NCI-H69 (cell line): ENCODE measurements around the gene ATP1A2.

ENCODE experiments used
- DNase-seq: peaks from one replicate; lab custom pipeline; 2025; lab: John Stamatoyannopoulos, UW

Gene ATP1A2

DNA sequence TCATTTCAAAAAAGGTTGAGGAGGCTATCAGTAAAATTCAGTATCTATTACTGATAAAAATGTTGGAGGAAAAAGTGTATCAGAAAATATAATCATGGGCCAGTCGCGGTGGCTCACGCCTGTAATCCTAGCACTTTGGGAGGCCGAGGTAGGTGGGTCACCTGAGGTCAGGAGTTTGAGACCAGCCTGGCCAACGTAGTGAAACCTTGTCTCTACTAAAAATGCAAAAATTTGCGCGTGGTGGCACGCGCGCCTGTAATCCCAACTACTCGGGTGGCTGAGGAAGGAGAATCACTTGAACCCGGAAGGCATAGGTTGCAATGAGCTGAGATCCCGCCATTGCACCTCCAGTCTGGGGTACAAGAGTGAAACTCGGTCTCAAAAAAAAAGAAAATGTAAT lies 30.5 kb downstream of the ATP1A2 start:
- no peak for DNase-seq

DNA sequence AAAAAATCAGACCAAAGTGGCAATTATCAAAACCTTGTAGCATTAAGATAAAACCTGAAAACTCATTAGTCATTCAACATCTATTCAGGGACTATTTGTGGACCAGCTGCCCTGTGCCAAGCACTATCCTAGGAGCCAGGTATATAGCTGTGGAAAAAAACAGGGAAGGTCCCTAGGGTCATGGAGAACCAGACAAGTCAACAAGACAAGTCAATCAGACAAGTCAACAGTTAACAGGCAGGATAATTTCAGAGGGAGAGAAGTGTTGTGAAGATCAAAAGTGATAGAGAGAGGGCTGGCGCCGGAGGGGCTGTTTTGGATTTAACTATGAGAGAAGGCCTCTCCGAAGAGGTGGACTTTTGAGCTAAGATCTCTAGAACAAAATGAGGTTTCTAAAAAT lies 32.6 kb downstream of the ATP1A2 start:
- peak; percentile 61 for DNase-seq

DNA sequence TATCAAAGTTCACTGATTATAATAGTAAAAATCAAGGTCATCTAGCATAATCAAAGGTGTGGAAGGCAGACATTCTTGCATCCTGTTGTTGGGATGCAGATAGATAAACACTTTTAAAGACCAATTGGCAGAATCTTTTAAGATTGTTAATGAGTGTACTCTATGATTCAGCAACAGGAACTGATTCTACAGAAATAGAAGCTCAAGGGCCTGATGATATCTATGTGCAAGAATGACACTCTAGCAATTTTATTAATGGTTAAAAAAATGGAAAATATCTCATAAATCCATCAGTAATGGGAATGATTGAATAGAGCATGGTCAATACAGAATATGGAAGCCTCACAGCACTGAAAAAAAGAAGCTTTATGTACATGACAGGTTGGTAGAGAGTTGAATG lies 33.7 kb downstream of the ATP1A2 start:
- no peak for DNase-seq

DNA sequence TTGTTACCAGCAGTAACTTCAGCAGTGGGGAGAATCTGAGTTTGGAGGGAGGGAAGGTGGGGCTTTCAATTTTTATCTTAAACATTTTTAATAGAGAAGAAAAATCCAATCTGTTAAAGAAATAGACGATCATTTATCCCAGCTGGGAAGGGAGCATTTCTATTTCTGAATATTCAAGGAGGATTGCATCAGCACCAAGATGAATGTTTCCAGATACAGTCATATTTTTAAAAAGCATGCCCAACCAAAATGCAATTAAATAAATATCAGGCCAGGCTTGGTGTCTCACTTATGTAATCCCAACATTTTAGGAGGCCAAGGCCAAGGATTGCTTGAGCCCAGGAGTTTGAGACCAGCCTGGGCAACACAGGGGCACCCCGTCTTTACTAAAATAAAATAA lies 34.2 kb downstream of the ATP1A2 start:
- DNase-seq: no peak

DNA sequence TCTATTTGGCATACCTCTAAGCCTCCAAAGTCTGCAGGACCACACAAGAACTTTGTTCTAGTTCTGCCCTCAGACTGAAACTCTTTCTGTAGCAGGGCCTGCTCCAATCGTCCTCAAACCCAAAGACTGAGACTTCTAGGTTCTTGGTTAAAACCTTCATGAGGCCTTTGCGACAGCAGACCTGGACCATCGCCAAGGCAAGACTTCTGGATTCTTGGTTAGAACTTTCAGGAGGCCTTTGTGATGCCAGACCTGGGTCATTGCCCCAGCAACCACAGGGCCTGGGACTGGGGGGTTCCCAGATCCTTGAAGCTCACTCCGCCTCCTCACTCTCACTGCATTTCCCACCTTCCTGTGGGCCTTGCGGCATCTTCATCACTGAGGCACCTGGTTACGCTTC lies 35.7 kb downstream of the ATP1A2 start, which contains the start of gene ATP1A4:
Gene ATP1A4 (plus strand): TSS at position 301 of the 400 bp plus-strand sequence. CDS start 438 bp downstream, outside the sequence.
- DNase-seq: no peak

DNA sequence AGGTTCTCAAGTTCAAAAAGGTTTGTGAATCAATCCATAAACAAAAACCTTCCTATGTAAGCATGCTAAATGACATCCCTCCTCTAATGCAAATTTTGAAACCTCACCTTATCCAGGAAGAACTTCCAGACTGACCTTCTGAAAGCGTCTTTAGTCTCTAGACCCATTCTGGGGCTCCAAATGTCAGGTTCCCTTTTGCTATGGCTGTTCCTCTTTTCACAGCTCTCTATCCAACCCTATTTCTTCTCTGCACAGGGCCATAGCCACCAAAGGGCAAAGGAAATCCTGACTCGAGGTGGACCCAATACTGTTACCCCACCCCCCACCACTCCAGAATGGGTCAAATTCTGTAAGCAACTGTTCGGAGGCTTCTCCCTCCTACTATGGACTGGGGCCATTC lies 39.2 kb downstream of the ATP1A2 start:
- no peak for DNase-seq

DNA sequence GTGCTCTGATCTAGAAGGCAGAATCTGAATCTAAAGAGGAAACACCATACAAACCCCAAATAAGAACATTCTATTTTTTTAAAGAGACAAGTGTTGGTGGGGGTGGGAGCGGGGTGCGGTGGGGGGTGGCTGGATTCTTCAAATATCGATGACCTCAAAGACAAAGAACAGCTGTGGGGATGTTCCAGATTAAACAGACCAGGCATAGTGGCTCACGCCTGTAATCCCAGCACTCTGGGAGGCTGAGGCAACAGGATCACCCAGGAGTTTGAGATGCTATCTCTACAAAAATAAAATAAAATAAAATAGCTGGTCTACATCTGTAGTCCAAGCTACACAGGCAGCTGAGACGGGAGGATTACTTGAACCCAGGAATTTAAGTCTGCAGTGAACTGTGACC lies 40.8 kb downstream of the ATP1A2 start:
- no peak for DNase-seq

DNA sequence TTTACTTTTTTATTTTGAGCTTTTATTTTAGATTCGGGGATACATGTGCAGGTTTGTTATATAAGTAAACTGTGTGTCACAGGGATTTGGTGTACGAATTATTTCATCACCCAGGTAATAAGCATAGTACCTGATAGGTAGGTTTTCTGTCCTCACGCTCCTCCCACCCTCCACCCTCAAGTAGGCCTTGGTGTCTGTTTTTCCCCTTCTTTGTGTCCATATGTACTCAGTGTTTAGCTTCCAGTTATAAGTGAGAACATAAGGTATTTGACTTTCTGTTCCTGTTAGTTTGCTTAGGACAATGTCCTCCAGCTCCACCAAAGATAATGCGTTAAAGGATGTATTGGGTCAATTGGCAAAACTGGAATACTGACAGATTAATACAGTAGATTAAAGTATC lies 41.6 kb downstream of the ATP1A2 start:
- DNase-seq: no peak

DNA sequence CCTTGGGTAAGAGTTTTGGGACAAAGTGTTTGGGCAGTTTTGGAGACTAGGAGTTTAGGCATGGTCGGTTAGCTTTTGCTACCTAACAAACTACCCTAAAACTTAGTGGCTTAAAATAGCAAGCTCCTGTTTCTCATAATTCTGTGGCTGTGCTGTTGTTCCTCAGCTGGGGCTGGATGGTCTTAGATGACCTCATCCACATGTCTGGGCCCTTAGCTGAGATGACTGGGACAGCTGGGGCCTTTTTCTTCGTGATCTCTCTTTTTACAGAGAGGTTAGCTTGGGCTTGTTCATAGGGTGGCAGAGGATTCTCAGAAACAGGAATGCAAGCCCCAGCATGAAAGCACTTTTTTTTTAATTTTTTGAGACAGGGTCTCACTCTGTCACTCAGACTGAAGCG lies 42.5 kb downstream of the ATP1A2 start:
- DNase-seq: no peak

DNA sequence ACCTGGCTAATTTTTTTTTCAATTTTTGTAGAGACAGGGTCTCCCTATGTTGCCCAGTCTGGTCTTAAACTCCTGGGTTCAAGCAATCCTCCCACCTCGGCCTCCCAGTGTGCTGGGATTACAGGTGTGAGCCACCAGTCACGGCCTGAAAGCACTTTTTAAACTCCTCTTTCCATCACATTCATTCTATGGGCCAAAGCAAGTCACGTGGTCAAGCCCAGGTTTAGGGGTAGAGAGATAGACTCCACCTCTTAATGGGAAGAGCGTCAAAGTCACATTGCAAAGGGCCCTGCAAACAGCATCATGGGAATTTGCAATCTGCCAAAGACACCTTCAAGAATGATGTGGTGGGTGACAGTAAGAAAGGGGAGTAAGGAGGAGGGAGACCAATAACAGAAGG lies 43.0 kb downstream of the ATP1A2 start:
- DNase-seq: no peak

DNA sequence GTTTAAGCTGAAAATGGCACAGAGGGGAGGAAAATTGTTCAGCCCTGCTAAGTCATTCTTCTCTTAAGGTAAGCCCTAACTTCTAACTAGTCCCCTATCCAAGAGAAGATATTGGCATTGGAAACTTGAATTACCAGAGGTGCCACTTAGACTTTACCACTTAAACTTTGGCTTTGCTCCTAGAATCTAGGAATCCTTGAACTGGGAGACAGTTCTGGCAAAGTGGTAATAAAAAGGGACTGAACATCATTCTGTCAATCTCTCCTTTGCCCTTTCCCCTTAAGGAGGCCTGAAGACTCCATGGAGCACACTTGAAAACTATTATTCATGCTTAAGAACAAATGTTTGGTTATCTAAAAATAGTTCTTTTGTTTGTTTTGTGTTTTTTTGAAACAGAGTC lies 44.3 kb downstream of the ATP1A2 start:
- DNase-seq: no peak

DNA sequence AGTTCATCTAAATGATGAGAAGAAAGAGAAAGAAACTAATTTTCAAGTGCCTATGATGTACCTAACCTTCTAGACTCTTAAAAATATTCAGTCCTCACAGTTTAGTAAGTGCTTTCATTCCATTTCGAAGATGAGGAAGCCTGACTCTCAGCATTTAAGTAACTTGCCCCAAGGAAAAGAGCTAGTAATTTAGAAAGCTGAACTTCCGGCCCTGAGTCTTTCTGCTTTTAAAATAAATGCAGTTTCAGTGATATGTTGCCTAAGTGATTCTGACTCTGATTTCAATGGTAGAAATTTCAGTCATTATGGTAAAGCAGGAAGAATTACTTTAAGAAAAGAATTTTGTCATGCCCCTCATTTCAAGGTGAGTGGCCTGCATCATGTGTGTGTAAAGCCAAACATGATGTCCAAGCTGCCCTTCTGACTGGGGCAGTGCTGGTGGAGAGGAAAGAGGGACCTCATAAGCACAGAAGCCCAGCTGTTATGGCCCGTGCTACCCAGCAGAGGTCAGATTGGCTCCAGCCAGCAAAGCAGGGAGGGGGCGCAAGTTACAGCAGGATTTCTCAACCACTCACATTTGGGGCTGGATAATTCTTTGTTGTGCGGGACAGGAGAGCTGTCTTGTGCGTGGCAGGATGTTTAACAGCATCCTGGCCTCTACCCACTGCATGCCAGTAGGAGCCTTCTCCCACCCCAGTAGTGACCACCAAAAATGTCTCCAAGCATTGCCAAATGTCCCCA lies 46.6 kb downstream of the ATP1A2 start:
- peak; percentile 59 for DNase-seq

DNA sequence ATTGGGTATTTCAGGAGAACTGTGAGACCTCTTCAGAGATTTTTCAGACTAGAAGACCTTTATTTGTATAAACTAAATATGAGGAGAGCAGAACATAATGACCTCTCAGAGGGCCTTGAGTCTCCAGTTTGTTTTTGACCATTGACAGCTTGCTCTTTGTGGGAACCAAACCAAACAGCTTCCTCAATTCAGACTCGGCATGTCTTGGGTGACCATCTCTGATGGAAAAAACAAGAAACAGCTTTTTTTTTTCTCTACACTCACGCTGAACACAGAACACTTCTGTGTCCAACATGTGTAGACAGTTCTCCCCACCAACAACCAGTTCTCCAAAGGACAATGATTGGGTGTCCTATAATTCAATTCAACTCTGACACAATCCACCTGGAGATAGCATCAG lies 47.4 kb downstream of the ATP1A2 start:
- no peak for DNase-seq

DNA sequence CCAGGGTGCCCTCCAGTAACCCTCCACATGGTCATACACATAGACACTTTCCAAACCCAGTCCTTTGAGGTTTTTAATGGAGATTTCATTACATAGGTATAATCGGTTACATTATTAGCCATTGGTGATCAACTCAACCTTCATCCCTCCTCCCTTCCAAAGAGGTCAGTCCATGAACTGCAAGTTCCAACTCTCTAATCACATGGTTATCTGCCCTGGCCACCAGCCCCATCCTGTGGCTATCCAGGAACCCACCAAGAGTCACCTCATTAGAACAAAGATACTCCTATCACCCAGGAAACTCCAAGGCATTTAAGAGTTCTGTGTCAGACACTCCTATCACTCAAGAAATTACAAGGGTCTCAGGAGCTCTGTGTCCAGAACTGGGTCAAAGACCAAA lies 48.1 kb downstream of the ATP1A2 start:
- no peak for DNase-seq

DNA sequence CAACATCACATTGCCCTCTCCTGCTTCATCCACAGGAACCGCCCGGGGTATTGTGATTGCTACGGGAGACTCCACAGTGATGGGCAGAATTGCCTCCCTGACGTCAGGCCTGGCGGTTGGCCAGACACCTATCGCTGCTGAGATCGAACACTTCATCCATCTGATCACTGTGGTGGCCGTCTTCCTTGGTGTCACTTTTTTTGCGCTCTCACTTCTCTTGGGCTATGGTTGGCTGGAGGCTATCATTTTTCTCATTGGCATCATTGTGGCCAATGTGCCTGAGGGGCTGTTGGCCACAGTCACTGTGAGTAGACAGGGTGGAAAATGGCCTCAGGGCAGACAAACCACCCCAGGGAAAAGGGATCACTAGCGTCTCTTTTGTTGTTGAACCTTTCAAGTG lies 48.6 kb downstream of the ATP1A2 start:
- DNase-seq: peak; percentile 54

DNA sequence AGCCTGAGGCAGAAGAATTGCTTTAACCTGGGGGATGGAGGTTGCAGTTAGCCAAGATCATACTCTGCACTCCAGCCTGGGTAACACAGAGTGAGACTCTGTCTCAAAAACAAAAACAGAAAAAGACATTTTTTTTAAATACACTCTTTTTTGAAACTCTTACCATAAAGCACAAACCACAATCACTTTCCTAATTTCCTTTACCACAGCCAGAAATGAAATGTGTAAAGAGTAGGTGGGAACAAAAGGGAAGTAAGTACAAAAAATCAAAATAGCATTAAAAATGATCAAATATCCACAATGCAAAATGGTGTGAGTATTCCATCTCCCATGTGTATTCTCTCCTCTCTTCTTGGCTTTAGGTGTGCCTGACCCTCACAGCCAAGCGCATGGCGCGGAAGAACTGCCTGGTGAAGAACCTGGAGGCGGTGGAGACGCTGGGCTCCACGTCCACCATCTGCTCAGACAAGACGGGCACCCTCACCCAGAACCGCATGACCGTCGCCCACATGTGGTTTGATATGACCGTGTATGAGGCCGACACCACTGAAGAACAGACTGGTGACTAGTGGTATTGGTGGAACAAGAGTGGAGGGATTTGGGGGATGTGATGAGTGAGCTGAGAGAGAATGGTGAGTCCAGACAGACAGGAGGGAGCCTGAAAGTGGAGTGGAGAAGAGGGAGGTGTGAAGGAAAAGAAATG lies 50.8 kb downstream of the ATP1A2 start:
- DNase-seq: no peak

DNA sequence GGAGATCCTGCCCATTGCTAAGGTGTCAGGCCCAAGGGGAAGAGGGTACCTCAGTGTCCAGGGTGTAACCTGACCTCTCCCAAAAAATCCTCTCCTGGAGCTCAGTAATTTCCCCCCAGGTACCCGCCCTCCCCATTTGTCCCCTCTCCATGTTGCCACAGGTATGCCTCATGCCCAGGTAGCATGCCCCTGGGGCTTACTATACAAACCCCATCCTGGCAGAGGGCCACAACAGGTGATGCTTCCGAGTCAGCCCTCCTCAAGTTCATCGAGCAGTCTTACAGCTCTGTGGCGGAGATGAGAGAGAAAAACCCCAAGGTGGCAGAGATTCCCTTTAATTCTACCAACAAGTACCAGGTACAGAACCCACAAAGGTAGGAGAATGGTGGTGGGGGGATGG lies 51.5 kb downstream of the ATP1A2 start:
- peak; percentile 89 for DNase-seq

DNA sequence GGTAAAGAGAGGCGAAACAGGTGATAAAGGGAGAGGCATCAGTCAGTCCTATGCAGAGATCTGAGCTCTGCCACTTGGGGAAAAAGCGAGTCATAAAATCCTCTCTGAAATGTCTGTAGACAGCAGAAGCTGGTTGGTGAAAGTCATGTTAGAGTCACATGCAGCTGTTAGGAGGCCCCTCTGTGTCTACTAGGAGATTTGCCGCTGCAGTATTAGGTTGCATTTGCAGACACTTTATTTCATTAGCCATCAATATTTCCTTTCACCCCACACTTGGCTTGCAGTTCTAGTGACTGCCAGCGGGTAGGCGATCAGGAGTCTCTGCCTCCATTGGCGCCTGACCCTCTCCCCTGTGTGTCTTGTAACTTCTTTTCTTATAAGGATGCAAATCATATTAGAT lies 52.0 kb downstream of the ATP1A2 start:
- peak; percentile 56 for DNase-seq

DNA sequence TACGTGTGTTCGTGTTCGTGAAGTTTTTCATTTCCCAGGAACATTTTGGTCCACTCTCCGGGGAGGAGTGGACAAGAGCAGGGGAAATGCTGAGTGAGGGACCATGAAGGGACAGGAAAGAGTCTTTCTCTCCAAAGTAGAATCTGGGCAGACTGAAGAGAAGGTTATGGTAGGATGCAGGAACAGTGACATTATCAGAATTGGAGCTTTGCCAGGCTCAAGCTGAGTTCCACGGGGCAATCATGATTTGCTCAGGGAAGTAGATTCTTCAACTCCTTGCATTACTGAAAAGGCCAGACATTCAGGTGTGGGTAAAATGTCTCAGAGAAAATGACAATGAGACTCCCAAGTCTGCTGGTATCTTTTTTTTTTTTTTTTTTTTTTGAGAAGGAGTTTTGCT lies 52.5 kb downstream of the ATP1A2 start:
- peak; percentile 80 for DNase-seq

DNA sequence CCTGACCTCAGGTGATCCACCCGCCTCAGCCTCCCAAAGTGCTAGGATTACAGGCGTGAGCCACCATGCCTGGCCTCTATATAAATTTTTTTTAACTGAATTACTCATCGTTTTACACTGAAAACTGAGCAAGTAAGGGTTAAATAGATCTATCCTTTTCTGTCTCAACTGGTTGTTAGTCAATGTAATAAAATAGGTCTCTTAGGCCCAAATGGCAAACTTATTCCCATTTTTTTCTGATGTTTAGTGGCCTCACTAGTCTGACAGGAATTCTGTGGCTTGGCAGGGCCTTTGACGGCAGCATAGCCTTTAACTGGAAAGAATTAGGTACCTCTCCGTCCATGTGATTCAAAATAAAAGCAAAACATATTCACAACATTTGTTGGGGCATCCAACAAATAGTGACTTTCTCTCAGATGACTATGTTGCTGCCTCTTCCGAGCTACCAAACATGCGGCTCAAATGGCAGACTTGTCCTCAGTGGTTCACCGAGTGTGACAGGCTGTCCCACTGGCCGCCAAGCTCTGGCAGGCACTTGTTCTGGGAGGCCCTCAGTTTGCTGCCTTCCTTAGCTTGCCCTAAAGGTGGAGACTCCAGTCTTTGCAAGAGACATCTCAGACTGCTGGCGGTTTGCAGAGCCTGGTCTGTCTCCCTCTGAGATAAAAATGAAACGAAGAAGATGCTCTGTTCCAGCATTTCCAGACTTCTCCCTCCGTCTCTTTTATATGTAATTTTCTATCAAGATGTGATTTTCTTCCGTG lies 53.2 kb downstream of the ATP1A2 start:
- peak; percentile 73 for DNase-seq

DNA sequence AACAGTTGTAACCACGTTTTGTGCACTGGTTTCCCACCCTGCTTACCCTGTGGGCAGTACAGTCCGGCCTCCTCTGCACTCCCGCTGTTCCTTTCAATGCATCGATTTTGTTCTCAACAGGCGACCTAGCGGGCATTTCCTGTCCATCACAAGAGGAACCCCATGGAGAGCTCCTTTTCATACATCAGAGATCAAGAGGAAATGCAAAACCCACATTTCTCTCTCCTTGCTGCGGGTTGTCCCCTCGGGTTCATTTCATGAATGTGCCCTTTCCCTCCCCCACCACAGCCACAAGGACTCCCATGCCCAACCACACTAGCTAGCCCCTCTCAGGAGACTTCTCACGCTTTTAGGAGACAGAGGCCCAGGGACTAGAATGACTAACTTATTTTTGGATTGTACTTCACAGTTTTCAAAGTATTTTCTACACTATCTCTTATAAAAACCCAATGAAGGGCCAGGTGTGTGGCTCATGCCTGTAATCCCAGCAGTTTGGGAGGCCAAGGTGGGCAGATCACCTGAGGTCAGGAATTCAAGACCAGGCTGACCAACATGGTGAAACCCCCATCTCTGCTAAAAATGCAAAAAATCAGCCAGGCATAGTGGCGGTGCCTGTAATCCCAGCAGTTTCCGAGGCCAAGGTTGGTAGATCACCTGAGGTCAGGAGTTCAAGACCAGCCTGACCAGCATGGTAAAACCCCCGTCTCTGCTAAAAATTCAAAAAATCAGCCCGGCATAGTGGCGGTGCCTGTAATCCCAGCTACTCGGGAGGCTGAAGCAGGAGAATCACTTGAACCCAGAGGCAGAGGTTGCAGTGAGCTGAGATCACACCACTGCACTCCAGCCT lies 54.2 kb downstream of the ATP1A2 start:
- DNase-seq: peak; percentile 99

DNA sequence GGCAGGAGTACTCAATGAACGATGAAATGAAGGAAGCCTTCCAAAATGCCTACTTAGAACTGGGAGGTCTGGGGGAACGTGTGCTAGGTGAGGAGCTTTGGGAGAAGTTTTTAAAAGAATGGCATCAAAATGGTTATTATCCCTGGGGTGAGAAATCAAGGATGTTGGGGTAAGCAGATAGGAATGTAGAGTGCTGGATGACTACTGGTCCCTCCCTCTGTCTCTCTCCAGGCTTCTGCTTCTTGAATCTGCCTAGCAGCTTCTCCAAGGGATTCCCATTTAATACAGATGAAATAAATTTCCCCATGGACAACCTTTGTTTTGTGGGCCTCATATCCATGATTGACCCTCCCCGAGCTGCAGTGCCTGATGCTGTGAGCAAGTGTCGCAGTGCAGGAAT lies 55.8 kb downstream of the ATP1A2 start:
- DNase-seq: no peak
